SKM-1 treated with dmso at 0.1 percent for 144 hours (cell line): ENCODE data around the gene KLF16.
"Not testable (repeated sequence)": the region's sequence is repeated elsewhere in the genome, so short reads cannot be mapped to it uniquely, and the experiment has no call there.

Source experiments
- DNase-seq: peaks from one replicate; lab custom pipeline; 2025; ENCODE audit not compliant: unreplicated experiment; lab: John Stamatoyannopoulos, UW

The KLF16 gene

DNA sequence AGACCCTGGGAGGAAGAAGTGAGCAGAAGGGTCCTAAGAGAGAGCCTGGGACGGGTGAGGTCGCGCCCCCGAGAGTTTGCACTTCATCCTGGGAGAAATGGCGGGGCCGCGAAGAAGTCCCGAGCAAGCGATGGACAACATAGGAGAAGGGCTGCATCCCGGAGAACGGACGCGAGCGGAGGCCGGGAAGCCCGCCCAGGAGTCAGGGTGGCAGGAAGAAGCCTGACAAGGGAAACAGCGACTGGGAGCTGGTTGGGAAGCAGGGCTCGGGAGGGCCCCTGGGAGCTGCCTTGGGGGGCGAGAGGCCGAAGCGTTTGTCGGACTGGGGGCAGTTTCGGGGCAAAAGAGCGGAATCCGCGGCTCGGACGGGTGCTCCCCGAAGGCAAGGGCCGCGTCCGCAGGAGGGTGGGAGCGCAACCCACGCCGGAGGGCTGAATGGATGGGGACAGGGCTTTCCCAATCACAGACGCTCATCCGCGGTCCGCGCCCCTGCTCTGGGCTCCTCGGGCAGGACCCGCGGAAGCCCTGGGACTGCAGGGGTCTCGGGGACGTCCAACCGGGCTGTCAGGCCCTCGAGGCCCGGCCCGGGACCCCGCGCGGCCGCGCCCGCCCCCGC is 21.4 kb upstream of the KLF16 start:
- DNase-seq: no peak

DNA sequence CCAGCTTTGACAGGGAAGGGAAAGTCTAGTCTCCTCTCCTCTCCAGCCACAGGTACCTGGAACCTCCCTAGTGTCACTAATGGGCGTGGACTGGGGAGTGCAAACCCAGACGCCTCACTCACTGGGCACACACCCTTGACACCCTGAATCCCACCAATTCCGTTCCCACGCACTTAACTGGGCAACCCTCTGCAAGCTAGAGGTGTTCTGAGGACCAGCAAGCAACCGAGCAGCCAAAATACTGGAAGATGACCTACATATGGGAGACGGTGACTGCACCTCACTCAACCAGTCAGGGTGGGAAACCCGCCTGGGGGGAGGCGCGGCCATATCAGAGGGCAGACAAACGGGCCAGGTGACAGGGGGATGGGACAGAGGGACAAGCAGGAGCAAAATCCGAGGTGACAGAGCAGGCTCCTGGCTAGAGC is 20.9 kb upstream of the KLF16 start:
- no peak for DNase-seq

DNA sequence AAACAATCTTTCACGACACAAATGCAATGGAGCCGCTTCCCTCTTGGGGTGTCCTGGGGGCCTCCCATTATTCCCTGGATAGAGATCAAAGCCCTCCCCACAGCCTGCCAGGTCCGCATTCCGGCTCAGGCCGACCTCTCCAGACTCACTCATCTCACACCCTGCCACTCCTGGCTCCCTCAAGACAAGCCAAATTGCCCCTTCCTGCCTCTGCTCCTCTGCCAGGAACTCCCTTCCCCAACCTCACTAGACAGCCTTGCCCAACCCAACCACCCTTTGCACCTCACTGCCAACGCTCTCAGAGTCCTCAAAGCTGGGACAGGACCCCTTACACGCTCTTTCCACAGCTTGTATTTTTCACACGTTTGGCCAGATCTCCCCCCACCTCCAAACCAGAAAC is 20.4 kb upstream of the KLF16 start:
- DNase-seq: no peak

DNA sequence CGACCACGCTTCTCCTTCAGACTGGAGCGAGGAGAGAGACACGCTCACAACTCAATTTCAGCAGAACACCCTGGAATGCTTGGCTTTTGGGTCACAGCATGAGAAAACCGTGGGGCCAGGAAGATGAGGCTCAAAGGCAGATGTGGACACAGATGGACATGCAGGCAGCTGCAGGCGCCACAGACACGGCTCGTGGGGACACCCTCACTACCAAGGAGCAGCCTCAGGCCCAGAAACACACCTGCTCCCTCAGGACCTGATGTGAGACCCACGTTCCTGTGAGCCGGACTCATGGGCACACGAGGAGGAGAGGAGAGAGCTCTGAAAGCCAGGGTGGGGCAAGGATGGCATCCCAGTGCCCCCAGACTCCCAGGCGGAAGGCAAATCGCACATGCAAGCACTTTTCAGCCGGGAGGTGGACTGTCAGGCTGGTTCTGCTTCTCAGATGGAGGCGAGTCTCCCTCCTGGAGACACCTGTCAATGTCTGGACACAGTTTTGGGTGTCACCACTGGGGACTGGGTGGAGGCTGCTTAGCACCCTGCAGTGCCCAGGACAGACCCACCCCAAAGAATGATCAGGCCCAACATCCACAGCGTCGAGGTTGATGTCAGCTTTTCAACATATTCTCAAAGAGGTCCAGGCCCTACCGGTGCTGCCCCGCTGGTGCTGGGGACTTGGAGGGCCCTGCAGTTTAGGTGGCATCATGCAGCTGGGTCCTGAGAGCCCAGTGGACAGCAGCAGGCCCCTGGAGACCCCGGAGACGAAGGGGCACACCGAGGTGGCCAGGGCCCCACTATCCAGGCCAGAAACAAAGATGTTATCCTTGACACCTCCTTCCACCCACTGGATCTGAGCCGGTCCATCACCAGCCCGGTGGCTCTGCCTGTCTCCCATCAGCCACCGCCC is 19.7 kb upstream of the KLF16 start:
- DNase-seq: no peak

DNA sequence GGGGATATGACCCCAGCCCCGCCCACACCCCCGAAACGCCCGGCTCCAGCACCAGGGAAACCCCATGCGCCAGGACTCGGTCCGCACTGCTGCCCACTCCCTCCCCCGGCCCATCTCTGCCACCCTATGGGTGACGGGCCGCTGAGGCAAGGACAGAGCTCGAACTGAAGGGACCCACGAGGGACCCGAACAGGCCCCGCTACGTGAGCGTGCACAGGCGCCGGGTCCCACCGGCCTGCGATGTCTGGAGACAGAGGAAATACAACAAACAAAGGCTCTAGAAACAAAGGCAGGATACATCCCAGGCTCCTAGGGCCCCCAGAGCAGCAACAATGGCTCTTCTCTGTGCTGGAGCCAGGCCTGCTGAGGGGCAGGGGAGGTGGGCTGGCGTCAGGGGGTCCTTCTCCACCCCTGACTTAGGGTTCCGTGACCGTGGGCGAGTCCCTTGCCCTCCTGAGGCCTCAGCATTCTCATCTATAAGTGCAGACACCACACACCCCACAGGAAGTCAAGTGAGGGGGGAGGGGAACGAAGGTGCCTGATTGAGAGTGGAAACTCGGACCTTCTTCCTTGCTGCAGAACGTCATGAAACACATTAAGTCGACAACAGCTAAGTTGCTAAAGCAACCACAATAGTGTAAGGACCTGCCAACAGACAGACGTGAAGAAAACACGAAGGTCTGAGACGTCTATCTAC is 18.9 kb upstream of the KLF16 start:
- DNase-seq: no peak

DNA sequence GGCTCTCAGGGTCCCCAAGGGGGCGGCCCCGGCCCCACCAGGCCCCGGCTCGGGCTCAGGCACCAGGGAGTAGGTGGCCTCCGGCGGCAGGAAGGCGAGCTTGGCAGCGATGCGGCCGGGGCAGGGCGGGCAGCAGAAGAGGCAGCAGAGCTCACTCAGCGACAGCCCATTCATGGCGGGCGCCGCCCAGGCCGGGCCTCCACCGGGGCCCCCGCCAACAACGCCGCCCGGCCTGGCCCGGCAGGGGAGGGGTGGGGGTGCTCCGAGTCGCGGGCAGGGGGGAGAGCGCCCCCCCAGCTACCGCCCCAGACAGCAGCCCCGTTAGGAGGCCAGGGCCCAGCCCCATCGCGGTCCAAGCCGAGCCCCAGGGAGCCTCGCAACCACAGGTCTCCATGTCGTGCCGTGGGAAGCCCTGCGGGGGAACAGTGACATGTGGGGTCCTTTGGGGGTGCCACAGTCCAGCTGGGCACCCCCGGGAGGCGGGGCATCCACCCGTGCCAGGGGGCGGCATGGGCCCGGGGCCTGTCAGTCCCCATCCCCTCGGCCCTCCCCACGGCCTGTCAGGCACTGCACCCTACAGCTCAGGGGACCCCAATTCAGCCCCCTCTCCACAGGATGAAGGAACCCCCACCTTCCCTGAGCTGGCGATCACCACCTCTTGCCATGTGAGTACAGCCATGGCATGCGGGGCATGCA is 18.2 kb upstream of the KLF16 start:
- not testable (repeated sequence) for DNase-seq

DNA sequence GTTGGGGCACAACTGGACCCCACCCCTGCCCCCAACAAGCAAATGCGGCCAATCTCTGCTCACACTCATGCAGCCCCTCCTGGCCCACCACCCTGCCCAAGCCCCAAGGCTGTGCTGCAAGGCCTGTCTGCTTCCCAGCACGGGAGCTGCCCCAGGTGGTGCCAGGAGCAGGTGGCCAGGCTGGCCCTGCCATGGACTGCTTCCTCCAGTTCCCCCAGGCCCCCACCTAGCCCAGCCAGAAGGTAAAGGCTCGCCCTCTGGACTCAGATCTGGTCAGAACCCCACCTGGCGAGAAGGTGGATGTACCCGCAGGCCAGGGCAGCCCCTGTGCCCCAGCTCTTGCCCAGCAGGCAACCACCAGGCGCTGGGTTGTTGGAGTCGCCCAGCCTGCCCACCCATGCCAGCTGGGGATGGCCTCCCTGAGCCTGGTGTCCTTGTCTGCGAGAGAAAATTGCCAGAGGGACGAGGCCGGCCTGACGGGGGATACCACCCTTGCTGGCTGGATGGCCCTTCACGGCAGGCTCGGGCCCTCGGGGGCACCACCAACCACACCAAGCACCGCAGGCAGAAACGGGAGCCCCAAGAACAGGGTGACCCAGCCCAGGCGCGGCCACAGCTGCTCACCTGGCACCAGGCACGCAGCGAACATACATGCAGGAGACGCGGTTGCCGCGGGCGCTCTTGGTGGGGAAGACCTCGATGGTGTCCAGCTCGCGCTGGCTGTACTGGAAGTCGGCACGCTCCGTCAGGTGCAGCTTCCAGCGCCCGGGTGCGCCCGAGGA is 17.4 kb upstream of the KLF16 start:
- DNase-seq: no peak

DNA sequence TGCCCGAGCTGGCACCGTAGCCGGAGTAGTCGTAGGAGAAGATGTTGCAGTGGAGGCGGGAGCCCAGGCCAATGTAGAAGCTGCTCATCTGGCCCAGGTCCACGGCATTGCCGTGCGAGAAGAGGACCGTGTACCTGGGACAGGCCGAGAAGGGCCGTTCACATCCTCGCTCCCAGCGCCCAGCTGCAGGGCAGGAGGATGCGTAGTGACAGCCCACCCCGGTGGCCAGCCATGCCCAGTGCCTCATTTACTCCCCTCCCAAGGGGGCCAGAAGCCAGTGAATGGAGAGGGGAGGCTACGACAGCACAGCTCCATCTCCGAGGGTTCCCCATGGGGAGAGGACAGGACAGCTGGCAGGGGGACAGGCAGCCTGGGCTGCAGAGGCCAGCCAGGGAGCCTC is 16.6 kb upstream of the KLF16 start:
- not testable (repeated sequence) for DNase-seq

DNA sequence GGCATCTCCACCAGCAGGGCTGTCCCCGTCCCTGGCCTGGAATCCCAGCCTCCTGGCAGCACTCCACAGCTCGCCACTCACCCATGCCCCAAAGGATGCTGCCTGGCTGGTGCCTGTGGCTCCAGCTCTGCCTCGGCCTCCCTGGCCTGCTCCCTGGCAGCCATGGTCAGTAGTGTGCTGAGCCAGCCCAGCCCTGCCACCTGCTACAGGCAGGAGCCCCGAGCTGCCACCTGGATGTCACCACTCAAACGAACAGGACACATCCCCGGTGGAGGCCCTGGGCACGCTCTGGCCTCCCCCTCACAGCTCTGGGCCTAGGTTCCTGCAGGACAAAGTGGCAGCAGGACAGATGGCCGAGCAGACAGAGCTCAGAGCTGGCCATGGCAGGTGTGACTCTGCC is 15.2 kb upstream of the KLF16 start:
- not testable (repeated sequence) for DNase-seq

DNA sequence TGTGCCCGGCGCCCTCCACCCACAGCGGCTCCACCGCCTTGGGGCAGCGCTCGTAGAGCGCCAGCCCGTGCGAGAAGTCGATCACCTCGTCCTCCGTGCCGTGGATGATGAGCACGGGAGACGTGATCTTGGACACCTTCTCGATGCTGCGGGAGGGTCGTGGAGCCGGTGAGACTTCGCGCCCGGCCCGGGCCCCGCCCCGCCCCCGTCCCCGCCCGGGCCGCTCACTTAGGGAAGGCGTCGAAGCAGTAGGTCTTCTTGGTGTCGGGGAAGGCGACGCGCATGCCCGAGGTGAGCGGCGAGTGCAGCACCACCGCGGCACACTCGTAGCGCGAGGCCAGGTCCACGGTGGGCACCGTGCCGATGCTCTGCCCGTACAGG is 13.9 kb upstream of the KLF16 start:
- not testable (repeated sequence) for DNase-seq

DNA sequence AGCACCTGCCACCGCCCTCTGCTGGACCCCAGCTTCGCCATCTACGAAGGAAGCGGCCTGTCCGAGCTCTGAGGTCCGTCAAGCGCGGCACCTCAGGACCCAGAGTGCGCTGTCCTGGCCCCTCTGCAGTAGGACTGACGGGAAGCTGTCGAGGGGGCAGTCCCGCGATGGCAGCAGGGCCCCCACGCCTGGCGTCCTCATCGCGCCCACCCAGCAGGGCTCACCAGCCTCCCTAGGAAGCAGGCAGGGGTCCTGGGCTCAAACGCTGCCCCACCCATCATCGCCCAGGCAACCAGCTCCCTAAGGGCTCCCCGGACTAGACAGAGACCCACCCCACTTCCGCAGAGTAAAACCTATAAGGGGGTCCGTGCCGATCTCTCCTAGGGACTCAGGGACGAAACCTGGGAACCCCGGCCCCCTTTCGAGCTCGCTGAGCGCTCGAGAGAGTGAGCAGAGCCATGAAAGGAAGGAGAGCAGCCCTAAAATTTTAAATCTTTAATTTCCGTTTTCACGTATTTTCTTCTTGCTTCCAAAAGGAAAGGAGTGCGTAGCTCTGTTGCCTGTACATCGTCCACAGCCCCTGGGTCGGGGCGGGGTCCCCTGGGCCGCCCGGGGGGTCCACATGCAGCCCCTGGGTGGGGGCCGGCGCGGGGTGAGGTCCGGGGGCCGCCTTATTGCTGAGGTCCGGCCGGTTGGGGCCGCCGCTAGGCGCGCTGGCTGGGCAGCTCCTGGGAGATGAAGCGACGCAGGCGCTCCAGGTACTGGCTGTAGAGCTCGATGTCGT is 13.3 kb upstream of the KLF16 start:
- not testable (repeated sequence) for DNase-seq

DNA sequence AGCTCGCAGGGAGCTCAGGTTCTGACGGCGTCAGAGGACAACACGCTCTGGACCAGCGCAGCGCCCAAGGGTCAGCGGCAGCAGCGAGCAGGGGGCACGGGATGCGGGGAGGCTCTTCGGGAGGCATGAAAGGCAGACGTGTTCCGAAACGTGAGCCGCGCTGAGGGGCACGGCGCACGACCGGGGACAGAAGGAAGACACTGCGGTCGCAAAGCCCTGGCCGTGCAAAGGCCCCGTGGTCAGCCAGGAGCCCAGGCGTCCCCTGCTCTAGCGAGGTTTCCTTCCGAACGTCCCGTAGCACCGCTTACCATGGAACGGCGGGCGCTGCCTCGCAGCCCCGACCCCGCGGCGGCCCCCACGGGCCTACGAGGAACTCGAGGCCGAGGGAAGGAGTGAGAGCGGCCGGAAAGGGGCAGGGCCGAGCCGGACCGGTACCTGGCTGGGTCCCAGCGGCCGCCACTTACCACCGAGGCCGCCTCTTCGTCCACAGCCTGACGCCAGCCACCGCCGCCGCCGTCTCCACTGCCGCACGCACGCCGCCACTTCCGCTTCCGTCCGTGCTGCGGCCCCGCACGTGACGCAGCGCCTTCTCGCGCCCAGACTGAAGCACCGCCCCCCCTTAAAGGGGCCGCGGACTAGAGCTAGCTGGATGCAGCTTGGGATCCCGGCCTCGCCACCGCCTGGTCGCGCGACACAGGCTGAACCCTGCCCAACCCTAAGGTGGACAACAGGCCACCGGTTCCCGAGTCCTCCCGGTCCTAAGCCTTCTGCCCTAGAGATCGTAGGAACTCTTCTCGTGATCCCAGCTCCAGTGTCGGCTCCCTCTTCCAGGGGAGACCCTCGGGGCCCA is 12.5 kb upstream of the KLF16 start:
- DNase-seq: peak; percentile 89

DNA sequence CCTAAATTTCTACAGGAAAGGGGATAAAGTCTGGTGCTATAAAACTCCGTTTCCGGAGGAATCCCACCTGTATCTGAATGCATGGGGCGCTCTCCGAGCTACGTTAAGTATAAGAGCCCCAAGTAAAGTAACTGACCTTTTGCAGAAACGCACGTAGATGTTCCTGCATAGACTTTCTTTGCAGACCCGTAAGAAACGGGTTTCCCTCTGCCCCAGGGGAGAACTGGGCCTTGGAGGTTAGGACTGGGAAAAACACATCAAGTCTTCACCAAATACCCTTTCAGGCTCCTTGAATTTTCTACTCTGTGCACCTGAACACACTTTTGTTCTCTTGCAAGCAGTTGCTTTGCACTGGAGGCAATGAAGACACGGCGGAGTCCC is 11.9 kb upstream of the KLF16 start:
- not testable (repeated sequence) for DNase-seq

DNA sequence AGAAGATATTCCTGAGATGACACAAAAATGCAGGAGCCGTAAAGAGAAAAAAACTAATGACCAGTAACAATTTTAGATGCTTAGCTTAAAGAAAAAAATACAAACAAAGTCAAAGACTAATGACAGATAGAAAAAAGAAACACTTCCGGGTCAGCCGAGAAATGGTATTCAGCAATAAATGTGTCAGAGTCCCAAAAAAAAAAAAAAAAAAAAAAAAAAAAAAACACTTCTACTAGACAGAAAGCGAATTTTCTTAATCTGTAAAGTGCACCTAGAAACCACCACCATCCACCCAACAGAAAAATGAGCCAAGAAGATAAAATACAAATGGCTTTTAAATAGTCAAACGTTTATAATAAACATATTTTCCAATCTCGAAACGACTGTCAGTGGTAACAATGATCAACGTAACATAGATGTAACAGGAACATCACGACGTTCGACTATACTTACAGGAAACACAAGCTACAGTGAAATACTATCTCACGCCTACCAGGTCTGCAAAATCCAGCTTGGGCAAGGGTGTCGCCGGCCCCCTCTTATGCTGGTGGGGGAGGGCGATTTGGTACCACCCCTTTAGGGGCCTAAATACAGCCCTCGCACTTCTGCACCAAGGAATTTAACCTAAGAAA is 11.3 kb upstream of the KLF16 start:
- DNase-seq: no peak

DNA sequence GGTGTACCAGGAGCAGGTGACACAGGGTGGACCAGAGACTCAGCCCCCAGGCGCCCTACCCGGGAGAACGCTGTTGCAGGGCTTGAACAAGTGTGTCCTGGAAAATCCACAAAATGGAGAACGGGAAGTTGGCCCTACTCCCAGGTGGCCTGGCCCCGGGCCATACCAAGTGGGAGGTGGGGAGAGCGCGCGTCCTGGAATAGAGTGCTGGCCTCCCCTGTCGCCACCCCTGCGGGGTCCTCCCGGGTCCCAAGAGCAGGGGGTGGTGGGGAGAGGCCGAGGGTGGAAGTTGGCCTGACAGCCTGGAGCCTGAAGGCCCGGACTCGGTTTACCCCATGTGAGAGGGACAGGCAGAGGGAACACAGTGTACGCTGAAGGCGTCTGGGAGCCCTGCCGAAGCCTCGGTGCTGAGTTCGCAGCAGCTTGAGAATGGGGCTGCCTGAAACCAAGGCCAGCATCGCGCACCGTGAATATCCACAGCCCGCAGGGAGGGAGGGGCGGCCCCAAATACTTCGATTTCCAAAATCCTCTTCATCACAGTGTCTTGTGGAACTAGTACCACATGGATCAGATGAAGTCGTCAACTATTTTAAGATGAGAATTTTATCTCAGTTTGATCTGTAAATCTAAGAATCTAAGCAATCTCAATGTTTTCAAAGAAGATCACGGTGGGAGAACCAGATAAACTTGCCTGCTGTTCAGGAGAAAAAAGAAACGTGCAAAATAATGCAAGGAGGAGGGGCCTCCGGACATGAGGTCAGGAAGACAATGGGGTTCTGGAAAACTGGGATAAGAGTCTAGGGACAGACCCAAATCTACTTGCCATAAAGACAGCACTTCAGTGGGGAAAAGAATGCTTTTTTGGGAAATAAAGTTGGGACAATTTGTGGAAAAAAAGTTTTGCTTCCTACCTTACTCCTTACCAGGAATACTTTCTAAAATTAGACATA is 10.4 kb upstream of the KLF16 start:
- no peak for DNase-seq

DNA sequence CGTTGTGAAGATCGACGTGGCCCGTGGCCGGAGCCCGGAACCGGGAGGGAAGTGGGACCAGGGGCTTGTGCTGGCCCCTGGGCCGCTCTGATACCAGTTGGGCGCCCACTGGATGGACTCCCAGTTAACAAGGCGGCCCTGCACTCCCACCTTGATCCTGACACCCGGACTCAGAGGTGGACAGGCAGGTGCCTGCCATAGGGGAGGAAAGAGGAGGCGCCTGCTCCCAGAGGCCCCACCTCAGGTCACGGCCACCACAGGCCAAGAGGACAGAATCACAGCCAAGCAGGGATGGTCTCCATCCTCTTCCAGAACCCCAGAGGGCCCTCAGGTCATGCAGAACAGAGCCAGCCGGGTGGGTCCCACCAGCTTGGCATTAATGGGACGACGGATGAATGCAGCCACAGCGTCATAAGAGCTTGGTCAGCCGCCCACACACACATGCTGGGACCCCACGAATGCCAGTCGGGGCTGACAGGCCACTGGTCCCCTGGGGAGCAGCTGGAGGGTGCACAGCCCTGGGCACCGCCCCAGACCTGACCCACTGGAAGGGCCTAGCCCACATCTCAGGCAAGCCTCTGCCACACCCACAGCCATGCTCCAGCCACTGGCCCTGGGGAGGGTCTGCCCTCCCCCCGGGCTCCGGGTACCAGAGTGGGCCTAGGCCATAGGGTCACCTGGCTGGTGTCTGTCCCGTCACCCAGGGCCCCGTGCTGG is 9.6 kb upstream of the KLF16 start:
- DNase-seq: no peak

DNA sequence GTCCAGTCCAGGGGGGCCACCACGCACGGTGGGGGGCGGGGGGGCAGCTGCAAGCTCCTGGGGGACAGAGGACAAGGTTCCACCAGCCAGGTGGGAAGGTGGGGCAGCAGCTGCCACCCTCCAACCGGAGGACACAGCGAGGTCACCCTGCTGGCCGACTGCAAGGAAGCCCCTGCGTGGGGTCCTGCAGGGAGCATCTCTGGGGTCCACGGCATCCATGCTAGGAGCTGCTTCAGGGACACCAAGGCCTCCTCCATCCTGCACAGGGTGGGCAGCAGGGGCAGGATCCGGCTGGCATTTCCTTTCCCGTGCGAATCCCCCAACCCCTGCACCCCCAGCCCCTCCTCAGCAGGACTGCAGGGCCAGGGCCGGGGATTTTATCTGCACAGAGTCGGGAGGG is 8.3 kb upstream of the KLF16 start:
- no peak for DNase-seq
